GM18508 (cell line): ENCODE measurements around the gene KCNK10.
"Not testable (repeated sequence)": the region's sequence is repeated elsewhere in the genome, so short reads cannot be mapped to it uniquely, and the experiment has no call there.

Experiments used
- ATAC-seq: cut with Tn5 transposase; IDR thresholded peaks from one replicate; pipeline ENCODE4 v1.9.1; 2021; ENCODE audit warnings: moderate number of reproducible peaks; ENCODE audit not compliant: insufficient read depth, unreplicated experiment

Gene KCNK10

GRCh38 chr14:88272390-88273269, 50.4 kb downstream of the KCNK10 start:
- ATAC-seq = no peak

- ATAC-seq = no peak
Measured at GRCh38 chr14:88271205-88271604, 51.9 kb downstream of the KCNK10 start.

- no peak for ATAC-seq
Measured at GRCh38 chr14:88270776-88271175, 52.3 kb downstream of the KCNK10 start.

GRCh38 chr14:88269806-88270420, 53.2 kb downstream of the KCNK10 start:
- no peak for ATAC-seq

GRCh38 chr14:88266474-88266873, 56.6 kb downstream of the KCNK10 start:
- no peak for ATAC-seq

GRCh38 chr14:88264116-88264515, 59.0 kb downstream of the KCNK10 start:
- no peak for ATAC-seq

GRCh38 chr14:88261302-88261701, 61.8 kb downstream of the KCNK10 start:
- not testable (repeated sequence) for ATAC-seq

- ATAC-seq = no peak
Measured at GRCh38 chr14:88258021-88258420, 65.0 kb downstream of the KCNK10 start.

GRCh38 chr14:88256997-88257950, 65.8 kb downstream of the KCNK10 start:
- ATAC-seq = no peak

- no peak for ATAC-seq
Measured at GRCh38 chr14:88255798-88256197, 67.3 kb downstream of the KCNK10 start.

- ATAC-seq = no peak
Measured at GRCh38 chr14:88255196-88255595, 67.9 kb downstream of the KCNK10 start.

GRCh38 chr14:88252498-88252897, 70.6 kb downstream of the KCNK10 start:
- no peak for ATAC-seq

- ATAC-seq = no peak
Measured at GRCh38 chr14:88251650-88252049, 71.4 kb downstream of the KCNK10 start.

- no peak for ATAC-seq
Measured at GRCh38 chr14:88249266-88249665, 73.8 kb downstream of the KCNK10 start.

GRCh38 chr14:88248606-88249005, 74.5 kb downstream of the KCNK10 start:
- ATAC-seq = no peak

- ATAC-seq = no peak
Measured at GRCh38 chr14:88247228-88247627, 75.8 kb downstream of the KCNK10 start.

GRCh38 chr14:88245321-88245720, 77.7 kb downstream of the KCNK10 start:
- no peak for ATAC-seq

- ATAC-seq = no peak
Measured at GRCh38 chr14:88243946-88244345, 79.1 kb downstream of the KCNK10 start.

- no peak for ATAC-seq
Measured at GRCh38 chr14:88242446-88242845, 80.6 kb downstream of the KCNK10 start.

- ATAC-seq = no peak
Measured at GRCh38 chr14:88241810-88242209, 81.3 kb downstream of the KCNK10 start.

GRCh38 chr14:88234442-88234841, 88.6 kb downstream of the KCNK10 start:
- ATAC-seq = no peak
